Endothelial cell (in vitro differentiated cells): ENCODE data around the gene SLC4A8. TPM values are rescaled to one million over a fixed set of nuclear protein-coding genes. Genes with fewer than 3 reads are reported as not detected.

Source experiments
- DNase-seq: peaks from one replicate; pipeline ENCODE4 v3.0.0; 2021; ENCODE audit warnings: low spot score
- H3K27ac Mint-ChIP-seq: one replicate; pipeline ENCODE4 v1.8.0; 2021; ENCODE audit warnings: mixed read lengths, inconsistent platforms; ENCODE audit not compliant: unreplicated experiment
- H3K27me3 Mint-ChIP-seq: one replicate; pipeline ENCODE4 v1.8.0; 2021; ENCODE audit warnings: mild to moderate bottlenecking, moderate library complexity, mixed read lengths, inconsistent platforms; ENCODE audit not compliant: unreplicated experiment
- H3K36me3 Mint-ChIP-seq: one replicate; pipeline ENCODE4 v1.8.0; 2021; ENCODE audit warnings: mild to moderate bottlenecking, low read depth, mixed read lengths, inconsistent platforms; ENCODE audit not compliant: unreplicated experiment
- H3K4me1 Mint-ChIP-seq: one replicate; pipeline ENCODE4 v1.8.0; 2021; ENCODE audit warnings: mild to moderate bottlenecking, mixed read lengths, inconsistent platforms; ENCODE audit not compliant: unreplicated experiment
- H3K4me3 Mint-ChIP-seq: one replicate; pipeline ENCODE4 v1.8.0; 2021; ENCODE audit warnings: mild to moderate bottlenecking, mixed read lengths, inconsistent platforms; ENCODE audit not compliant: unreplicated experiment
- H3K9me3 Mint-ChIP-seq: one replicate; pipeline ENCODE4 v1.8.0; 2021; ENCODE audit warnings: mixed read lengths, inconsistent platforms; ENCODE audit not compliant: unreplicated experiment
- CTCF ChIP-seq: fragments of 200-600 bp; sonication (generic); IDR thresholded peaks from one replicate; pipeline ENCODE4 v1.5.0; 2021; ENCODE audit warnings: antibody characterized with exemption; ENCODE audit not compliant: unreplicated experiment
- total RNA-seq: library from RNA; stranded (reverse); fragmentation: NEBNext Ultra II Directional; extraction: Animal tissue kit (Norgen Biotek cat#: 25700); gene quantifications from one replicate; pipeline ENCODE4 v1.2.1, GENCODE V29; 2021; ENCODE audit not compliant: unreplicated experiment

Gene SLC4A8
- total RNA-seq, 1 donor from 2014 or later = 16.7 TPM

GRCh38 chr12:51406859-51407258 lies 17.8 kb upstream of the SLC4A8 start:
- Mint-ChIP-seq H3K27ac (no peak overlapping the region), H3K4me3 (no peak overlapping the region), H3K9me3 (no peaks in the 10 kb centered on the region), H3K27me3 (peaks cover 4% of the 10 kb centered on the region), H3K4me1 (no peaks in the 10 kb centered on the region), H3K36me3 (no peaks in the 10 kb centered on the region)
- no peak for DNase-seq
- TF ChIP-seq CTCF = no peak

- Mint-ChIP-seq H3K4me3 (no peak overlapping the region), H3K27me3 (peaks cover 4% of the 10 kb centered on the region)
- no peak for DNase-seq
Observed at GRCh38 chr12:51407604-51408003, 17.0 kb upstream of the SLC4A8 start.

GRCh38 chr12:51409846-51410245 lies 14.8 kb upstream of the SLC4A8 start:
- Mint-ChIP-seq H3K27ac (no peak overlapping the region), H3K27me3 (peaks cover 4% of the 10 kb centered on the region), H3K36me3 (no peaks in the 10 kb centered on the region), H3K4me1 (peaks cover 5% of the 10 kb centered on the region), H3K9me3 (no peaks in the 10 kb centered on the region), H3K4me3 (no peak overlapping the region)
- TF ChIP-seq CTCF = no peak
- DNase-seq = no peak

More at GRCh38 chr12:51407604-51408003, 17.0 kb upstream of the SLC4A8 start:
- no peaks in the 10 kb centered on the region for H3K4me1 Mint-ChIP-seq
- H3K27ac Mint-ChIP-seq = no peak overlapping the region
- no peaks in the 10 kb centered on the region for H3K9me3 Mint-ChIP-seq
- no peak for TF ChIP-seq CTCF
- no peaks in the 10 kb centered on the region for H3K36me3 Mint-ChIP-seq

- no peaks in the 10 kb centered on the region for H3K9me3 Mint-ChIP-seq
Observed at GRCh38 chr12:51413149-51413548, 11.5 kb upstream of the SLC4A8 start.

GRCh38 chr12:51413791-51414190 lies 10.8 kb upstream of the SLC4A8 start:
- Mint-ChIP-seq H3K4me3 (no peak overlapping the region), H3K27ac (no peak overlapping the region), H3K36me3 (no peaks in the 10 kb centered on the region), H3K27me3 (no peaks in the 10 kb centered on the region), H3K9me3 (no peaks in the 10 kb centered on the region), H3K4me1 (peaks cover 14% of the 10 kb centered on the region)
- TF ChIP-seq CTCF = no peak
- DNase-seq = no peak

More at GRCh38 chr12:51413149-51413548, 11.5 kb upstream of the SLC4A8 start:
- no peak for TF ChIP-seq CTCF
- Mint-ChIP-seq H3K4me1 (peaks cover 12% of the 10 kb centered on the region), H3K27ac (no peak overlapping the region), H3K27me3 (no peaks in the 10 kb centered on the region), H3K36me3 (no peaks in the 10 kb centered on the region), H3K4me3 (no peak overlapping the region)
- DNase-seq = no peak
